Activated CD8-positive, alpha-beta memory T cell treated with anti-CD3 and anti-CD28 coated beads, Interleukin-2, amount 10 ng/mL, durations not matched to agents 7 days and 5 days (primary cell): ENCODE data around the gene TPK1. TPM values are rescaled to one million over a fixed set of nuclear protein-coding genes. Genes with fewer than 3 reads are reported as not detected.
"Not testable (repeated sequence)": the region's sequence is repeated elsewhere in the genome, so short reads cannot be mapped to it uniquely, and the experiment has no call there.

ENCODE experiments used
- ATAC-seq: fragments of 150-1000 bp; cut with Tn5 transposase; one replicate; pipeline ENCODE4 v1.10.0; 2021; ENCODE audit warnings: moderate library complexity
- CTCF ChIA-PET: fragments of 350-600 bp; sonication (Branson Sonifier 250); formaldehyde crosslinking; loops from one replicate; lab custom pipeline; 2021; ENCODE audit warnings: antibody characterized with exemption; lab: Charles Lee
- DNase-seq: peaks from one replicate; pipeline ENCODE4 v3.0.0-alpha.2; 2020
- H3K27ac Mint-ChIP-seq: one replicate; pipeline ENCODE4 v1.8.0; 2021; ENCODE audit warnings: mild to moderate bottlenecking, mixed read lengths
- H3K27me3 Mint-ChIP-seq: one replicate; pipeline ENCODE4 v1.8.0; 2021; ENCODE audit warnings: mixed read lengths
- H3K36me3 Mint-ChIP-seq: one replicate; pipeline ENCODE4 v1.8.0; 2021; ENCODE audit warnings: mild to moderate bottlenecking, mixed read lengths
- H3K4me1 Mint-ChIP-seq: one replicate; pipeline ENCODE4 v1.8.0; 2021; ENCODE audit warnings: mixed read lengths
- H3K4me3 Mint-ChIP-seq: one replicate; pipeline ENCODE4 v1.8.0; 2021; ENCODE audit warnings: mild to moderate bottlenecking, moderate library complexity, mixed read lengths
- H3K9me3 Mint-ChIP-seq: one replicate; pipeline ENCODE4 v1.8.0; 2022; ENCODE audit warnings: low read depth, mixed read lengths
- total RNA-seq, 2 experiments: library from RNA; stranded (reverse); gene quantifications; one replicate each; pipeline ENCODE4 v1.2.3, GENCODE V29; 2021

The TPK1 gene
- total RNA-seq, 2 experiments from 2014 or later: 13.1 to 15.0 TPM

- Mint-ChIP-seq H3K27me3 (no peaks in the 10 kb centered on the region), H3K4me1 (no peaks in the 10 kb centered on the region), H3K27ac (no peak overlapping the region), H3K4me3 (no peak overlapping the region), H3K36me3 (peaks cover 6% of the 10 kb centered on the region), H3K9me3 (peaks cover 10% of the 10 kb centered on the region)
- ATAC-seq: no peak
- no peak for DNase-seq
- CTCF ChIA-PET: no interaction called here
Observed at GRCh38 chr7:144596953-144597352, 238.9 kb downstream of the TPK1 start.

- Mint-ChIP-seq H3K36me3 (peaks cover 11% of the 10 kb centered on the region), H3K4me3 (no peak overlapping the region), H3K9me3 (peaks cover 10% of the 10 kb centered on the region), H3K27me3 (no peaks in the 10 kb centered on the region), H3K27ac (no peak overlapping the region), H3K4me1 (no peaks in the 10 kb centered on the region)
- ATAC-seq (no peak), DNase-seq (no peak)
- CTCF ChIA-PET: no interaction called here
Observed at GRCh38 chr7:144594580-144594979, 241.3 kb downstream of the TPK1 start.

- Mint-ChIP-seq H3K4me1 (no peaks in the 10 kb centered on the region), H3K4me3 (no peak overlapping the region), H3K36me3 (peaks cover 5% of the 10 kb centered on the region), H3K27ac (no peak overlapping the region), H3K9me3 (no peaks in the 10 kb centered on the region), H3K27me3 (no peaks in the 10 kb centered on the region)
- CTCF ChIA-PET: no interaction called here
- DNase-seq (no peak), ATAC-seq (no peak)
Observed at GRCh38 chr7:144588559-144589051, 247.2 kb downstream of the TPK1 start.

- ATAC-seq: no peak
Observed at GRCh38 chr7:144587701-144588100, 248.2 kb downstream of the TPK1 start.

GRCh38 chr7:144584726-144585125 lies 251.1 kb downstream of the TPK1 start:
- CTCF ChIA-PET: no interaction called here
- Mint-ChIP-seq H3K36me3 (no peaks in the 10 kb centered on the region), H3K9me3 (no peaks in the 10 kb centered on the region), H3K27ac (no peak overlapping the region), H3K4me3 (no peak overlapping the region), H3K4me1 (no peaks in the 10 kb centered on the region), H3K27me3 (no peaks in the 10 kb centered on the region)
- no peak for DNase-seq
- no peak for ATAC-seq

More at GRCh38 chr7:144587701-144588100, 248.2 kb downstream of the TPK1 start:
- H3K36me3 Mint-ChIP-seq: peaks cover 5% of the 10 kb centered on the region
- CTCF ChIA-PET: no interaction called here
- no peak overlapping the region for H3K4me3 Mint-ChIP-seq
- no peak for DNase-seq
- H3K4me1 Mint-ChIP-seq: no peaks in the 10 kb centered on the region
- no peak overlapping the region for H3K27ac Mint-ChIP-seq
- H3K27me3 Mint-ChIP-seq: no peaks in the 10 kb centered on the region
- no peaks in the 10 kb centered on the region for H3K9me3 Mint-ChIP-seq

- Mint-ChIP-seq H3K9me3 (no peaks in the 10 kb centered on the region), H3K27me3 (no peaks in the 10 kb centered on the region), H3K36me3 (no peaks in the 10 kb centered on the region), H3K27ac (no peak overlapping the region), H3K4me3 (no peak overlapping the region), H3K4me1 (no peaks in the 10 kb centered on the region)
- no peak for ATAC-seq
- CTCF ChIA-PET: no interaction called here
- no peak for DNase-seq
Observed at GRCh38 chr7:144579687-144580086, 256.2 kb downstream of the TPK1 start.

GRCh38 chr7:144575456-144575855 lies 260.4 kb downstream of the TPK1 start:
- CTCF ChIA-PET: no interaction called here
- no peaks in the 10 kb centered on the region for H3K4me1 Mint-ChIP-seq
- no peaks in the 10 kb centered on the region for H3K9me3 Mint-ChIP-seq
- DNase-seq (no peak), ATAC-seq (no peak)
- no peak overlapping the region for H3K27ac Mint-ChIP-seq
- no peaks in the 10 kb centered on the region for H3K36me3 Mint-ChIP-seq
- no peak overlapping the region for H3K4me3 Mint-ChIP-seq
- no peaks in the 10 kb centered on the region for H3K27me3 Mint-ChIP-seq

- CTCF ChIA-PET, ATAC-seq, H3K27me3 Mint-ChIP-seq, H3K9me3 Mint-ChIP-seq, H3K4me3 Mint-ChIP-seq, H3K36me3 Mint-ChIP-seq, DNase-seq, H3K27ac Mint-ChIP-seq, H3K4me1 Mint-ChIP-seq: not testable (repeated sequence)
Observed at GRCh38 chr7:144574753-144575152, 261.1 kb downstream of the TPK1 start.

GRCh38 chr7:144568233-144568632 lies 267.6 kb downstream of the TPK1 start:
- Mint-ChIP-seq H3K9me3 (no peaks in the 10 kb centered on the region), H3K36me3 (peaks cover 2% of the 10 kb centered on the region), H3K27ac (no peak overlapping the region), H3K4me1 (no peaks in the 10 kb centered on the region), H3K4me3 (no peak overlapping the region), H3K27me3 (no peaks in the 10 kb centered on the region)
- DNase-seq (no peak), ATAC-seq (no peak)
- CTCF ChIA-PET: no interaction called here

GRCh38 chr7:144565586-144565985 lies 270.3 kb downstream of the TPK1 start:
- CTCF ChIA-PET: no interaction called here
- no peak overlapping the region for H3K27ac Mint-ChIP-seq
- no peak overlapping the region for H3K4me3 Mint-ChIP-seq
- no peak for ATAC-seq
- H3K9me3 Mint-ChIP-seq: no peaks in the 10 kb centered on the region
- no peaks in the 10 kb centered on the region for H3K27me3 Mint-ChIP-seq
- DNase-seq: no peak
- peaks cover 2% of the 10 kb centered on the region for H3K36me3 Mint-ChIP-seq
- no peaks in the 10 kb centered on the region for H3K4me1 Mint-ChIP-seq

GRCh38 chr7:144549861-144550260 lies 286.0 kb downstream of the TPK1 start:
- CTCF ChIA-PET: interaction anchor here (1.3 kb wide), 1 partner anchor 9 kb away, joined by 3 read pairs; no protein-coding TSS in a partner anchor
- no peak overlapping the region for H3K27ac Mint-ChIP-seq
- no peaks in the 10 kb centered on the region for H3K9me3 Mint-ChIP-seq
- no peaks in the 10 kb centered on the region for H3K4me1 Mint-ChIP-seq
- ATAC-seq (no peak), DNase-seq (no peak)
- peaks cover 2% of the 10 kb centered on the region for H3K36me3 Mint-ChIP-seq
- no peak overlapping the region for H3K4me3 Mint-ChIP-seq
- no peaks in the 10 kb centered on the region for H3K27me3 Mint-ChIP-seq

- Mint-ChIP-seq H3K27me3 (no peaks in the 10 kb centered on the region), H3K4me3 (no peak overlapping the region), H3K9me3 (no peaks in the 10 kb centered on the region), H3K36me3 (peaks cover 2% of the 10 kb centered on the region), H3K27ac (no peak overlapping the region), H3K4me1 (no peaks in the 10 kb centered on the region)
- no peak for ATAC-seq
- CTCF ChIA-PET: interaction anchor here (1.3 kb wide), 1 partner anchor 8 kb away, joined by 3 read pairs; no protein-coding TSS in a partner anchor
- no peak for DNase-seq
Observed at GRCh38 chr7:144548556-144548955, 287.3 kb downstream of the TPK1 start.

GRCh38 chr7:144547888-144548287 lies 288.0 kb downstream of the TPK1 start:
- CTCF ChIA-PET: no interaction called here
- Mint-ChIP-seq H3K4me3 (no peak overlapping the region), H3K27me3 (no peaks in the 10 kb centered on the region), H3K9me3 (no peaks in the 10 kb centered on the region), H3K4me1 (no peaks in the 10 kb centered on the region), H3K27ac (no peak overlapping the region), H3K36me3 (peaks cover 2% of the 10 kb centered on the region)
- no peak for DNase-seq
- ATAC-seq: no peak

GRCh38 chr7:144546782-144547181 lies 289.1 kb downstream of the TPK1 start:
- H3K9me3 Mint-ChIP-seq: no peaks in the 10 kb centered on the region
- no peak overlapping the region for H3K4me3 Mint-ChIP-seq
- H3K27ac Mint-ChIP-seq: no peak overlapping the region
- H3K36me3 Mint-ChIP-seq: peaks cover 2% of the 10 kb centered on the region
- CTCF ChIA-PET: no interaction called here
- H3K27me3 Mint-ChIP-seq: no peaks in the 10 kb centered on the region
- no peak for DNase-seq
- H3K4me1 Mint-ChIP-seq: no peaks in the 10 kb centered on the region
- ATAC-seq: no peak

- Mint-ChIP-seq H3K4me3 (no peak overlapping the region), H3K36me3 (peaks cover 2% of the 10 kb centered on the region), H3K27me3 (no peaks in the 10 kb centered on the region), H3K27ac (no peak overlapping the region), H3K9me3 (no peaks in the 10 kb centered on the region), H3K4me1 (no peaks in the 10 kb centered on the region)
- ATAC-seq (no peak), DNase-seq (no peak)
- CTCF ChIA-PET: no interaction called here
Observed at GRCh38 chr7:144545330-144545729, 290.5 kb downstream of the TPK1 start.
